GM23338 (cell line): ENCODE results near the gene TMEM8B. TPM values are rescaled to one million over a fixed set of nuclear protein-coding genes. Genes with fewer than 3 reads are reported as not detected.

Source experiments
- ATAC-seq: fragments of 200-7000 bp; cut with Tn5 transposase; 3 replicates; pipeline ENCODE4 v1.9.1; 2020
- DNase-seq: peaks from one replicate; pipeline ENCODE4 v3.0.0-alpha.2; 2015; ENCODE audit warnings: low spot score
- H2AFZ ChIP-seq: fragments of 200-600 bp; sonication (generic); 2 replicates; pipeline ENCODE4 v1.8.0; 2016; ENCODE audit warnings: antibody characterized with exemption, mild to moderate bottlenecking, moderate library complexity
- H3F3A ChIP-seq: fragments of 200-600 bp; sonication (generic); replicated peaks from 2 replicates; pipeline ENCODE4 v1.8.0; 2017; ENCODE audit warnings: antibody characterized with exemption, mixed run types, low read depth
- H3K27ac ChIP-seq: fragments of 200-600 bp; sonication (generic); 2 replicates; pipeline ENCODE4 v1.6.1; 2016; ENCODE audit warnings: low read depth
- H3K27me3 ChIP-seq: fragments of 200-600 bp; sonication (generic); 2 replicates; pipeline ENCODE4 v1.8.0; 2016; ENCODE audit warnings: mild to moderate bottlenecking, mixed run types, moderate library complexity; ENCODE audit not compliant: insufficient read depth
- H3K36me3 ChIP-seq: fragments of 200-600 bp; sonication (generic); 2 replicates; pipeline ENCODE4 v1.8.0; 2016; ENCODE audit warnings: mild to moderate bottlenecking; ENCODE audit not compliant: insufficient read depth
- H3K4me1 ChIP-seq: fragments of 200-600 bp; sonication (generic); 2 replicates; pipeline ENCODE4 v1.8.0; 2016; ENCODE audit warnings: mild to moderate bottlenecking, moderate library complexity; ENCODE audit not compliant: insufficient read depth
- H3K4me2 ChIP-seq: fragments of 200-600 bp; sonication (generic); 2 replicates; pipeline ENCODE4 v1.7.1; 2017; ENCODE audit warnings: mixed run types
- H3K4me3 ChIP-seq: fragments of 200-600 bp; sonication (generic); 2 replicates; pipeline ENCODE4 v1.6.1; 2016; ENCODE audit warnings: mixed run types
- H3K79me2 ChIP-seq: fragments of 200-600 bp; sonication (generic); replicated peaks from 2 replicates; pipeline ENCODE4 v1.8.0; 2017; ENCODE audit warnings: mild to moderate bottlenecking; ENCODE audit not compliant: insufficient read depth
- H3K9me2 ChIP-seq: fragments of 200-600 bp; sonication (generic); 2 replicates; pipeline ENCODE4 v1.8.0; 2017; ENCODE audit not compliant: insufficient read depth
- H4K20me1 ChIP-seq: fragments of 200-600 bp; sonication (generic); replicated peaks from 2 replicates; pipeline ENCODE4 v1.8.0; 2017; ENCODE audit warnings: mild to moderate bottlenecking; ENCODE audit not compliant: insufficient read depth
- H3K27ac Mint-ChIP-seq: 2 replicates; pipeline ENCODE4 v1.8.0; 2020; ENCODE audit warnings: inconsistent platforms, mild to moderate bottlenecking, moderate library complexity, mixed read lengths
- H3K27me3 Mint-ChIP-seq: 3 replicates; pipeline ENCODE4 v1.8.0; 2022; ENCODE audit warnings: low read depth, mild to moderate bottlenecking, moderate library complexity, mixed read lengths, inconsistent platforms; ENCODE audit not compliant: insufficient read depth, poor library complexity
- H3K36me3 Mint-ChIP-seq: 3 replicates; pipeline ENCODE4 v1.8.0; 2021; ENCODE audit warnings: low read depth, mild to moderate bottlenecking, inconsistent platforms, moderate library complexity, mixed read lengths
- H3K4me1 Mint-ChIP-seq: 3 replicates; pipeline ENCODE4 v1.8.0; 2020; ENCODE audit warnings: mild to moderate bottlenecking, inconsistent platforms, mixed read lengths
- H3K4me3 Mint-ChIP-seq: 3 replicates; pipeline ENCODE4 v1.8.0; 2021; ENCODE audit warnings: moderate library complexity, mild to moderate bottlenecking, inconsistent platforms, mixed read lengths
- H3K9me3 Mint-ChIP-seq: 3 replicates; pipeline ENCODE4 v1.8.0; 2020; ENCODE audit warnings: moderate library complexity, mild to moderate bottlenecking, inconsistent platforms, mixed read lengths
- CREB1 ChIP-seq: fragments of 250-450 bp; sonication (Bioruptor Pico); IDR thresholded peaks from 2 replicates; pipeline ENCODE4 v1.5.0; 2020; ENCODE audit warnings: low read depth, mild to moderate bottlenecking, moderate library complexity
- ETS1 ChIP-seq: IDR thresholded peaks from 2 replicates; pipeline ENCODE4 v1.6.1; 2016; ENCODE audit warnings: antibody characterized with exemption
- EZH2 ChIP-seq: fragments of 200-600 bp; sonication (generic); IDR thresholded peaks from one replicate; pipeline ENCODE4 v1.8.0; 2017; ENCODE audit warnings: antibody characterized with exemption, mild to moderate bottlenecking, low read depth; ENCODE audit not compliant: unreplicated experiment
- EZH2phosphoT487 ChIP-seq: fragments of 200-600 bp; sonication (generic); IDR thresholded peaks from one replicate; pipeline ENCODE4 v1.8.1; 2018; ENCODE audit warnings: antibody characterized with exemption; ENCODE audit not compliant: unreplicated experiment
- JUNB ChIP-seq: IDR thresholded peaks from one replicate; pipeline ENCODE4 v1.6.1; 2016; ENCODE audit warnings: antibody characterized with exemption; ENCODE audit not compliant: unreplicated experiment
- POLR2AphosphoS5 ChIP-seq: IDR thresholded peaks from 2 replicates; pipeline ENCODE4 v1.6.1; 2016; ENCODE audit warnings: antibody characterized with exemption, low read depth
- STAT1 ChIP-seq: IDR thresholded peaks from one replicate; pipeline ENCODE4 v1.6.1; 2016; ENCODE audit warnings: antibody characterized with exemption; ENCODE audit not compliant: unreplicated experiment
- ZNF114 ChIP-seq: fragments of 250-450 bp; sonication (Bioruptor Pico); IDR thresholded peaks from 2 replicates; pipeline ENCODE4 v1.5.0; 2020; ENCODE audit warnings: mild to moderate bottlenecking, moderate library complexity
- ZNF331 ChIP-seq: fragments of 250-450 bp; sonication (Bioruptor Pico); IDR thresholded peaks from 2 replicates; pipeline ENCODE4 v1.5.0; 2020; ENCODE audit warnings: low read depth, mild to moderate bottlenecking, moderate library complexity
- polyA plus RNA-seq: library from polyadenylated mRNA; unstranded; fragments of >200 nt; fragmentation: Nextera tagmentation; extraction: Ambion mirVana; gene quantifications from 2 replicates; pipeline ENCODE4 v1.2.1, GENCODE V29; 2016
- total RNA-seq: library from RNA; depleted of rRNA; stranded (reverse); fragments of >200 nt; shearing (Covaris generic); gene quantifications from 2 replicates; pipeline ENCODE4 v1.2.3, GENCODE V29; 2014
- TF ChIP-seq, protein P1 (sequence below), 2 experiments: fragments of 200-600 bp in 1 of 2; sonication (generic) in 1 of 2; conservative IDR thresholded peaks; 2 replicates each; pipeline versions ENCODE4 v1.5.1 to v1.6.1; 2016 to 2017; ENCODE audit warnings: antibody characterized with exemption in 2 of 2, low read depth in 2 of 2, mild to moderate bottlenecking in 2 of 2, moderate library complexity in 1 of 2
- TF ChIP-seq, protein P2 (sequence below): IDR thresholded peaks from one replicate; pipeline ENCODE4 v1.6.1; 2018; ENCODE audit warnings: antibody characterized with exemption; ENCODE audit not compliant: unreplicated experiment

The TMEM8B gene
- total and polyA plus RNA-seq, 2 experiments from 2014 or later: 4.2 to 5.5 TPM

DNA sequence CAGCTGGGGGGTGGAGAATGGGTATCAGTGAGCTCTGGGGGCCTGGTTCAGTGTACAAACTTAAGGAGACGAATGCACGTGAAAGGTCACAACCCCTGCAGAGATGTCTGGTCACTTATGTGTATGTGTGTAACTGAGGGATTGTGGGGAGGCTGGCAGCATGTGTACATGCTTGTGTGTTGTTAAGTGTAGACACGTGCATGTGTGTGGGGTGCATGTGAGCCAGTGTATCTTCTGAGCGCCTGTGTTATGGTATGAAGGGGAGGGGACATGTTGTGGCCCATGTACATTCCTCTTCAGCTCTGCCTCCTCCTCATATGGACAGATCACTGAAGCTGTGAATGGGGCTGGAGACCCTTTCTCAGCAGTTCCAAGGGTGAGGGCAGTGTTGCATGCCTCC is 2.0 kb downstream of the TMEM8B start:
- no peak overlapping the region for H3K4me3 ChIP-seq
- TF ChIP-seq ZNF114 (CRISPR knock-in tag): no peak
- TF ChIP-seq EZH2: no peak
- no peak for TF ChIP-seq JUNB
- TF ChIP-seq, protein P1, sequence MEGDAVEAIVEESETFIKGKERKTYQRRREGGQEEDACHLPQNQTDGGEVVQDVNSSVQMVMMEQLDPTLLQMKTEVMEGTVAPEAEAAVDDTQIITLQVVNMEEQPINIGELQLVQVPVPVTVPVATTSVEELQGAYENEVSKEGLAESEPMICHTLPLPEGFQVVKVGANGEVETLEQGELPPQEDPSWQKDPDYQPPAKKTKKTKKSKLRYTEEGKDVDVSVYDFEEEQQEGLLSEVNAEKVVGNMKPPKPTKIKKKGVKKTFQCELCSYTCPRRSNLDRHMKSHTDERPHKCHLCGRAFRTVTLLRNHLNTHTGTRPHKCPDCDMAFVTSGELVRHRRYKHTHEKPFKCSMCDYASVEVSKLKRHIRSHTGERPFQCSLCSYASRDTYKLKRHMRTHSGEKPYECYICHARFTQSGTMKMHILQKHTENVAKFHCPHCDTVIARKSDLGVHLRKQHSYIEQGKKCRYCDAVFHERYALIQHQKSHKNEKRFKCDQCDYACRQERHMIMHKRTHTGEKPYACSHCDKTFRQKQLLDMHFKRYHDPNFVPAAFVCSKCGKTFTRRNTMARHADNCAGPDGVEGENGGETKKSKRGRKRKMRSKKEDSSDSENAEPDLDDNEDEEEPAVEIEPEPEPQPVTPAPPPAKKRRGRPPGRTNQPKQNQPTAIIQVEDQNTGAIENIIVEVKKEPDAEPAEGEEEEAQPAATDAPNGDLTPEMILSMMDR (conservative IDR thresholded peaks at IDR 0.05; ENCODE audit: low read depth in 2 of 2): no peak
- TF ChIP-seq POLR2AphosphoS5: no peak
- no peaks in the 10 kb centered on the region; the same call in 1 of the 2 replicates for H4K20me1 ChIP-seq
- H3K27me3 ChIP-seq: no peaks in the 10 kb centered on the region
- no peaks in the 10 kb centered on the region for H3K9me2 ChIP-seq
- no peaks in the 10 kb centered on the region for H3K79me2 ChIP-seq
- DNase-seq (no peak), ATAC-seq (no peak)
- H3K4me3 Mint-ChIP-seq: no peak overlapping the region; the same call in 2 of the 3 replicates
- no peaks in the 10 kb centered on the region for H3K36me3 ChIP-seq
- H3K27me3 Mint-ChIP-seq: peaks cover 14% of the 10 kb centered on the region
- peaks cover 34% of the 10 kb centered on the region for H3K4me1 Mint-ChIP-seq
- H3K4me1 ChIP-seq: peaks cover 8% of the 10 kb centered on the region; the same call in 1 of the 2 replicates
- no peak overlapping the region for H3K27ac ChIP-seq
- H3K4me2 ChIP-seq: no peak overlapping the region
- H2AFZ ChIP-seq: no peak overlapping the region
- H3K9me3 Mint-ChIP-seq: no peaks in the 10 kb centered on the region; the same call in 2 of the 3 replicates
- no peak overlapping the region for H3K27ac Mint-ChIP-seq
- no peaks in the 10 kb centered on the region for H3K36me3 Mint-ChIP-seq
- H3F3A ChIP-seq: 0 out of 2 replicates have a peak, but pooled peaks cover 6% of the 10 kb centered on the region

DNA sequence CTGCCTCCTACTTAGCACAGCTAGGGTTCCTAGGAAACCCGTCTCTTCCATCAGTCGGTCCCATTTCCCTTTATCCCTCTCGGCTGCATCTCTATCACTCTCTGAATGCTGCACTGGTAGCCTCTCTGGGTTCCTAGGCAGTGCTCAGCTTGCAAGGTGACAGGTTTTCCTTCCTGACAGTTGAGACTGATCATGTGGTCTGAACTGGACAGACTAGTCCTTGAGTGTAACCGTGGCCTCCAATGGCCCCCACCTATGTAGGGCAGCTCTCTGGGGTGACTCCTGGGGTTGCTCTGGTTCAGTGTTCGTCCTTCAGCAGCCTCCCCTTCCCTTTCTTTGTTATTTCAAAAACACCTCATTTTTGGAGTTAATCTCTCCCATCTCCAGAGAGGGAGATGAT is 3.8 kb downstream of the TMEM8B start:
- Histone ChIP-seq H3K36me3 (no peaks in the 10 kb centered on the region), H4K20me1 (no peaks in the 10 kb centered on the region; the same call in 1 of the 2 replicates), H3K4me2 (no peak overlapping the region), H3K27me3 (no peaks in the 10 kb centered on the region), H3F3A (0 out of 2 replicates have a peak, but pooled peaks cover 6% of the 10 kb centered on the region), H3K4me3 (no peak overlapping the region), H3K79me2 (no peaks in the 10 kb centered on the region), H3K9me2 (no peaks in the 10 kb centered on the region), H3K27ac (no peak overlapping the region), H2AFZ (no peak overlapping the region), H3K4me1 (peaks cover 8% of the 10 kb centered on the region; the same call in 1 of the 2 replicates)
- no peak for ATAC-seq
- Mint-ChIP-seq H3K9me3 (no peaks in the 10 kb centered on the region; the same call in 2 of the 3 replicates), H3K36me3 (no peaks in the 10 kb centered on the region), H3K4me1 (peaks cover 29% of the 10 kb centered on the region), H3K4me3 (no peak overlapping the region), H3K27ac (no peak overlapping the region), H3K27me3 (peaks cover 14% of the 10 kb centered on the region)
- no peak for DNase-seq
- TF ChIP-seq STAT1 (no peak), ZNF331 (CRISPR knock-in tag) (no peak), EZH2phosphoT487 (no peak), ETS1 (no peak), CREB1 (CRISPR knock-in tag) (no peak), ZNF114 (CRISPR knock-in tag) (no peak), EZH2 (no peak)
- TF ChIP-seq, protein P2, sequence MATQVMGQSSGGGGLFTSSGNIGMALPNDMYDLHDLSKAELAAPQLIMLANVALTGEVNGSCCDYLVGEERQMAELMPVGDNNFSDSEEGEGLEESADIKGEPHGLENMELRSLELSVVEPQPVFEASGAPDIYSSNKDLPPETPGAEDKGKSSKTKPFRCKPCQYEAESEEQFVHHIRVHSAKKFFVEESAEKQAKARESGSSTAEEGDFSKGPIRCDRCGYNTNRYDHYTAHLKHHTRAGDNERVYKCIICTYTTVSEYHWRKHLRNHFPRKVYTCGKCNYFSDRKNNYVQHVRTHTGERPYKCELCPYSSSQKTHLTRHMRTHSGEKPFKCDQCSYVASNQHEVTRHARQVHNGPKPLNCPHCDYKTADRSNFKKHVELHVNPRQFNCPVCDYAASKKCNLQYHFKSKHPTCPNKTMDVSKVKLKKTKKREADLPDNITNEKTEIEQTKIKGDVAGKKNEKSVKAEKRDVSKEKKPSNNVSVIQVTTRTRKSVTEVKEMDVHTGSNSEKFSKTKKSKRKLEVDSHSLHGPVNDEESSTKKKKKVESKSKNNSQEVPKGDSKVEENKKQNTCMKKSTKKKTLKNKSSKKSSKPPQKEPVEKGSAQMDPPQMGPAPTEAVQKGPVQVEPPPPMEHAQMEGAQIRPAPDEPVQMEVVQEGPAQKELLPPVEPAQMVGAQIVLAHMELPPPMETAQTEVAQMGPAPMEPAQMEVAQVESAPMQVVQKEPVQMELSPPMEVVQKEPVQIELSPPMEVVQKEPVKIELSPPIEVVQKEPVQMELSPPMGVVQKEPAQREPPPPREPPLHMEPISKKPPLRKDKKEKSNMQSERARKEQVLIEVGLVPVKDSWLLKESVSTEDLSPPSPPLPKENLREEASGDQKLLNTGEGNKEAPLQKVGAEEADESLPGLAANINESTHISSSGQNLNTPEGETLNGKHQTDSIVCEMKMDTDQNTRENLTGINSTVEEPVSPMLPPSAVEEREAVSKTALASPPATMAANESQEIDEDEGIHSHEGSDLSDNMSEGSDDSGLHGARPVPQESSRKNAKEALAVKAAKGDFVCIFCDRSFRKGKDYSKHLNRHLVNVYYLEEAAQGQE: no peak
- TF ChIP-seq, protein P1 (conservative IDR thresholded peaks at IDR 0.05; ENCODE audit: low read depth in 2 of 2): no peak
